Transverse colon (tissue), 4 donors: ENCODE data around the gene RHNO1. TPM values are rescaled to one million over a fixed set of nuclear protein-coding genes. Genes with fewer than 3 reads are reported as not detected.

Source experiments
- DNase-seq: peaks from one replicate; pipeline ENCODE4 v3.0.0-alpha.2; 2019
- H3K27ac ChIP-seq, 4 donors: fragments of 200-600 bp; sonication (generic); 2 replicates each; pipeline ENCODE4 v1.5.1; 2016 to 2018; ENCODE audit warnings: inconsistent platforms in 4 of 4
- H3K27me3 ChIP-seq: fragments of 200-600 bp; sonication (generic); 2 replicates; pipeline ENCODE4 v1.5.1; 2017; ENCODE audit warnings: inconsistent platforms
- H3K36me3 ChIP-seq, 4 donors: fragments of 200-600 bp; sonication (generic); 2 replicates each; pipeline ENCODE4 v1.5.1; 2017 to 2019; ENCODE audit warnings: inconsistent platforms in 4 of 4
- H3K4me1 ChIP-seq, 4 donors: fragments of 200-600 bp; sonication (generic); 2 replicates each; pipeline ENCODE4 v1.5.1; 2017 to 2020; ENCODE audit warnings: inconsistent platforms in 4 of 4
- H3K4me3 ChIP-seq, 4 donors: fragments of 200-600 bp; sonication (generic); 1 replicate in 1 of 4; 2 replicates in 3 of 4; pipeline versions ENCODE4 v1.5.1 to v1.6.1; 2017 to 2019; ENCODE audit warnings: inconsistent platforms in 4 of 4
- H3K9me3 ChIP-seq, 2 donors: fragments of 200-600 bp; sonication (generic); 2 replicates each; pipeline ENCODE4 v1.5.1; 2017 to 2019; ENCODE audit warnings: inconsistent platforms in 2 of 2
- EP300 ChIP-seq: sonication (generic); formaldehyde crosslinking; IDR thresholded peaks from one replicate; pipeline ENCODE4 v1.6.1; 2017; ENCODE audit warnings: antibody characterized with exemption, low read depth
- POLR2A ChIP-seq: fragments of 450-650 bp; IDR thresholded peaks from one replicate; pipeline ENCODE4 v1.6.1; 2016; ENCODE audit warnings: antibody characterized with exemption, mild to moderate bottlenecking, moderate library complexity
- POLR2AphosphoS5 ChIP-seq, 3 donors: sonication (generic); formaldehyde crosslinking; IDR thresholded peaks; one replicate each; pipeline ENCODE4 v1.6.1; 2016; ENCODE audit warnings: antibody characterized with exemption in 3 of 3
- WGBS, 2 donors: methylation state at CpG; one replicate each; pipeline ENCODE4 v1.1.5; 2018; ENCODE audit warnings: low coverage in 1 of 2; 5-methylcytosine and 5-hydroxymethylcytosine counted together
- in situ Hi-C, 4 donors: fragments of 200-750 bp; cut with MboI; loops; one replicate each; pipeline versions ENCODE4 v1.15.0 to v1.15.1; 2017; ENCODE audit warnings: low sequenced_read_pairs in 3 of 4, low pct_ligation_motif_present in 1 of 4, low pct_unique_long_range_greater_than_20kb in 1 of 4
- intact Hi-C: fragments of 100-400 bp; cut with DNase I; formaldehyde crosslinking; loops from one replicate; pipeline ENCODE4 v1.15.1; 2023; ENCODE audit warnings: low total_unique reads
- total RNA-seq, 4 donors: library from RNA; depleted of rRNA; stranded (reverse); fragments of >200 nt; gene quantifications; one replicate each; pipeline ENCODE4 v1.1.0, GENCODE V29; 2016
- TF ChIP-seq, protein P1 (sequence below), 5 experiments: fragments of 200-600 bp in 3 of 5; fragments of 450-650 bp in 2 of 5; sonication (generic) in 3 of 5; IDR thresholded peaks; 1 replicate in 2 of 5; 2 replicates in 3 of 5; pipeline ENCODE4 v1.5.1; 2016 to 2017; ENCODE audit warnings: antibody characterized with exemption in 5 of 5, inconsistent platforms in 3 of 5, mild to moderate bottlenecking in 2 of 5, moderate library complexity in 1 of 5

The RHNO1 gene
- total RNA-seq, 4 donors from 2014 or later, result 5.4 to 16.8 (median 8.6) TPM

DNA sequence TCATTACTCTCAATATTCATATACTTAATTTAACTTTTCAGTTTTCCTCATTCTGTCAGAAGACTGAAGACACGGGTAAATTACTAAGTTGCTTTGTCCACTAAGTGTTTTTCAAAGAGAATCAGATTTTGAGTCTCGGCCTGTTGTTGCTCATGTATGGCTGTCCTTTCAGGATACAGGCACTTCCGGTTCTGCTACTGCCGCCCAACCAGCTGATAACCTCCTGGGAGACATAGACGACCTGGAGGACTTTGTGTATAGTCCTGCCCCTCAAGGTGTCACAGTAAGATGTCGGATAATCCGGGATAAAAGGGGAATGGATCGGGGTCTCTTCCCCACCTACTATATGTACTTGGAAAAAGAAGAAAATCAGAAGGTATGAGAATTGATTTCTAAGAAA, 53.8 kb downstream of the RHNO1 start:
- in situ Hi-C loops (no loop called here), intact Hi-C loops (no loop called here)
- Histone ChIP-seq H3K9me3 (no peaks in the 10 kb centered on the region), H3K27me3 (no peaks in the 10 kb centered on the region), H3K36me3 (peaks cover 0 to 40% (median 13%) of the 10 kb centered on the region in 4 donors), H3K4me1 (no peaks in the 10 kb centered on the region), H3K4me3 (no peak overlapping the region), H3K27ac (no peak overlapping the region)
- DNase-seq, result no peak
- WGBS, 2 donors, result 92 to 93% methylated on average over 8 of the region's 8 CpGs
- no peak for TF ChIP-seq POLR2A
- TF ChIP-seq EP300, result no peak
- no peak for TF ChIP-seq POLR2AphosphoS5 (IDR thresholded peaks at IDR 0.05)
- TF ChIP-seq, protein P1, sequence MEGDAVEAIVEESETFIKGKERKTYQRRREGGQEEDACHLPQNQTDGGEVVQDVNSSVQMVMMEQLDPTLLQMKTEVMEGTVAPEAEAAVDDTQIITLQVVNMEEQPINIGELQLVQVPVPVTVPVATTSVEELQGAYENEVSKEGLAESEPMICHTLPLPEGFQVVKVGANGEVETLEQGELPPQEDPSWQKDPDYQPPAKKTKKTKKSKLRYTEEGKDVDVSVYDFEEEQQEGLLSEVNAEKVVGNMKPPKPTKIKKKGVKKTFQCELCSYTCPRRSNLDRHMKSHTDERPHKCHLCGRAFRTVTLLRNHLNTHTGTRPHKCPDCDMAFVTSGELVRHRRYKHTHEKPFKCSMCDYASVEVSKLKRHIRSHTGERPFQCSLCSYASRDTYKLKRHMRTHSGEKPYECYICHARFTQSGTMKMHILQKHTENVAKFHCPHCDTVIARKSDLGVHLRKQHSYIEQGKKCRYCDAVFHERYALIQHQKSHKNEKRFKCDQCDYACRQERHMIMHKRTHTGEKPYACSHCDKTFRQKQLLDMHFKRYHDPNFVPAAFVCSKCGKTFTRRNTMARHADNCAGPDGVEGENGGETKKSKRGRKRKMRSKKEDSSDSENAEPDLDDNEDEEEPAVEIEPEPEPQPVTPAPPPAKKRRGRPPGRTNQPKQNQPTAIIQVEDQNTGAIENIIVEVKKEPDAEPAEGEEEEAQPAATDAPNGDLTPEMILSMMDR (IDR thresholded peaks at IDR 0.05), result no peak

DNA sequence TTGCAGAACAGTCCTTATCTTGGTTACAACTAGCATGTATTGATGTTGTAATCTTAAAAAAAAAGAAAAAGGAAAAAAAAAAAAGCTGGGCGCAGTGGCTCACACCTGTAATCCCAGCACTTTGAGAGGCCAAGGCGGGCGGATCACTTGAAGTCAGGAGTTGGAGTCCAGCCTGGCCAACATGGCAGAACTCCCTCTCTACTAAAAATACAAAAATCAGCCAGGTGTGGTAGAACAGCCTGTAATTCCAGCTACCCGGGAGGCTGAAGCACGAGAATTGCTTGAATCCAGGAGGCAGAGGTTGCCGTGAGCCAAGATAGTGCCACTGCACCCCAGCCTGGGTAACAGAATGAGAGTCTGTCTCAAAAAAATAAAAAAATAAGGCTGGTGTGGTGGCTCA, 56.6 kb downstream of the RHNO1 start:
- no peak for DNase-seq
- in situ Hi-C loops, result no loop called here
- 96 to 100% methylated on average over 3 to 6 of the region's 6 CpGs for WGBS, 2 donors
- peaks cover 0 to 51% (median 13%) of the 10 kb centered on the region in 4 donors for H3K36me3 ChIP-seq
- TF ChIP-seq POLR2AphosphoS5 (IDR thresholded peaks at IDR 0.05) (no peak), EP300 (no peak), POLR2A (no peak)
- TF ChIP-seq, protein P1 (IDR thresholded peaks at IDR 0.05), result no peak
- no peak overlapping the region for H3K27ac ChIP-seq
- no peaks in the 10 kb centered on the region for H3K27me3 ChIP-seq
- H3K4me1 ChIP-seq, result no peaks in the 10 kb centered on the region
- intact Hi-C loops, result no loop called here
- H3K4me3 ChIP-seq, result no peak overlapping the region
- H3K9me3 ChIP-seq, result no peaks in the 10 kb centered on the region

DNA sequence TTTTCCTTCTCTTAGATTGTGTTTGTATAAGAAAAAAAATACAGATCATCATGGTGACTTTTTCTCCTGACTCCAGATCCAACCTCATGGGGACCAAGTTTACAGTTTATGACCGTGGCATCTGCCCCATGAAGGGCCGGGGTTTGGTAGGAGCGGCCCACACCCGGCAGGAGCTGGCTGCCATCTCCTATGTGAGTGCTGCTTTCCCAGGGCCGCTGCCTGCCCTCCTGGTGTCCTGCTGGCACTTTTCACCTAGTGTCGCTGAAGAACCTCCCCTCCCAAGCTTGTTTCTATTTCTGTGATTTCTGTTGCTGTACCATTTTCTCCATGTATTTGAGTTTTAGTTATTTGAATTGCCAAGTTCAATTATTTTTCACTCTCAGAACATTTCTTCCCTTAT, 57.3 kb downstream of the RHNO1 start:
- 92 to 100% methylated on average over 2 to 6 of the region's 6 CpGs for WGBS, 2 donors
- Histone ChIP-seq H3K9me3 (no peaks in the 10 kb centered on the region), H3K27ac (no peak overlapping the region), H3K27me3 (no peaks in the 10 kb centered on the region), H3K4me1 (no peaks in the 10 kb centered on the region), H3K36me3 (peaks cover 0 to 59% (median 16%) of the 10 kb centered on the region in 4 donors), H3K4me3 (no peak overlapping the region)
- no peak for DNase-seq
- in situ Hi-C loops (no loop called here), intact Hi-C loops (no loop called here)
- TF ChIP-seq, protein P1 (IDR thresholded peaks at IDR 0.05), result no peak
- TF ChIP-seq POLR2AphosphoS5 (IDR thresholded peaks at IDR 0.05) (no peak), EP300 (no peak), POLR2A (no peak)

DNA sequence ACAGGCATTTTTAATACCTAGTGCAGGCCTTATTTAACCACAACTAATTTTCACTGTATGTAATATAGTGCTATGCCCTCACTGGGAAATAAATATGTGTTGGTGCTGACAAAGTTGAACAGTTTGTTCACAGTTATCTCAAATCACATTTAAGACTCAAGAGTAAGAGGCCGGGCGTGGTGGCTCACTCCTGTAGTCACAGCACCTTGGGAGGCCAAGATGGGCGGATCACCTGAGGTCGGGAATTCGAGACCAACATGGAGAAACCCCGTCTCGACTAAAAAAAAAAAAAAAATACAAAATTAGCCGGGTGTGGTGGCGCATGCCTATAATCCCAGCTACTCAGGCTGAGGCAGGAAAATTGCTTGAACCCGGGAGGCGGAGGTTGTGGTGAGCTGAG, 59.3 kb downstream of the RHNO1 start:
- H3K36me3 ChIP-seq, result peaks cover 0 to 48% (median 14%) of the 10 kb centered on the region in 4 donors
- H3K4me1 ChIP-seq, result no peaks in the 10 kb centered on the region
- no peak overlapping the region for H3K4me3 ChIP-seq
- DNase-seq, result no peak
- no peaks in the 10 kb centered on the region for H3K9me3 ChIP-seq
- H3K27ac ChIP-seq, result no peak overlapping the region
- TF ChIP-seq, protein P1 (IDR thresholded peaks at IDR 0.05), result no peak
- no peak for TF ChIP-seq POLR2AphosphoS5 (IDR thresholded peaks at IDR 0.05)
- TF ChIP-seq EP300, result no peak
- TF ChIP-seq POLR2A, result no peak
- WGBS, 2 donors, result 92 to 100% methylated on average over 10 to 11 of the region's 11 CpGs
- H3K27me3 ChIP-seq, result no peaks in the 10 kb centered on the region
- in situ Hi-C loops (no loop called here), intact Hi-C loops (no loop called here)
